ENCODE results near the gene APH1B. TPM values are rescaled to one million over a fixed set of nuclear protein-coding genes. Genes with fewer than 3 reads are reported as not detected.
"Not testable (repeated sequence)": the region's sequence is repeated elsewhere in the genome, so short reads cannot be mapped to it uniquely, and the experiment has no call there.

APH1B gene
- total RNA-seq, 2 donors from 2014 or later = 6.1 to 9.1 TPM

GRCh38 chr15:63342996-63343562, 65.7 kb downstream of the APH1B start:
- intact Hi-C loops (cut with DNase I, micrococcal nuclease) = not testable (repeated sequence)

DNA sequence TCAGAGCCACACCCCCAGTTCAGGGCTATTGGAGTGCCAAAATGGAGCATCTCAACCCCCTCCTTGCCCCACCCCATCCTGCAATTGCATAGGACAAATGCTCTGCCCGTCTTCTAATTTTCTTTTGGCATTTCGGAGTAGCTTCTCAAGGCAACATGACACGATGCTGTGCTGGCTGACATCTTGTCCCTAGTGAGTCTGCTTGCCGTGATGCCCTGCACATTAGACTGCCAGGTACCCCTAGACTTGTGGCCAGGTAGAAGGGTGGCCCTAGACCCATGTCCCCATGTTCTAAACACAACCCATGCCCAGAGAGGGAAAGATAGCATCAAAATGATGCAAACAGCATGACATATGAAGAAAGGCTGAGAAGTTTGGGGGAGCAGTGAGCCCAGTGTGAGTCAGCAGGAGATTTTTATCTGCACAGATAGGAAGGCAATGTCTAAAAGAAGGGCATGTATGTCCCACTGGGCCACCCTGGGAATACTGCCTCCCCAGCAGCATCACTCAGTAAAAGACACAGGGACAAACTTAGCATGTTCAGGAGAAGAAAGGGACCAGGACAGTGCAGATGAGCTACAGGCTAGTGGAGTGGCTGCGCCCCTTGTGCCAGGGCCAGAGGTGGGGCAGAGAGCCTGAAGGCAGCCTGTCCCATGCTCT, 67.5 kb downstream of the APH1B start:
- ATAC-seq (no peak), DNase-seq (no peak)
- intact Hi-C loops (cut with DNase I, micrococcal nuclease) = no loop called here

More at GRCh38 chr15:63342996-63343562, 65.7 kb downstream of the APH1B start:
- ATAC-seq, DNase-seq: not testable (repeated sequence)

- no peak for DNase-seq
- ATAC-seq = no peak
- intact Hi-C loops (cut with DNase I, micrococcal nuclease) = no loop called here
Observed at GRCh38 chr15:63345391-63345752, 68.0 kb downstream of the APH1B start.

DNA sequence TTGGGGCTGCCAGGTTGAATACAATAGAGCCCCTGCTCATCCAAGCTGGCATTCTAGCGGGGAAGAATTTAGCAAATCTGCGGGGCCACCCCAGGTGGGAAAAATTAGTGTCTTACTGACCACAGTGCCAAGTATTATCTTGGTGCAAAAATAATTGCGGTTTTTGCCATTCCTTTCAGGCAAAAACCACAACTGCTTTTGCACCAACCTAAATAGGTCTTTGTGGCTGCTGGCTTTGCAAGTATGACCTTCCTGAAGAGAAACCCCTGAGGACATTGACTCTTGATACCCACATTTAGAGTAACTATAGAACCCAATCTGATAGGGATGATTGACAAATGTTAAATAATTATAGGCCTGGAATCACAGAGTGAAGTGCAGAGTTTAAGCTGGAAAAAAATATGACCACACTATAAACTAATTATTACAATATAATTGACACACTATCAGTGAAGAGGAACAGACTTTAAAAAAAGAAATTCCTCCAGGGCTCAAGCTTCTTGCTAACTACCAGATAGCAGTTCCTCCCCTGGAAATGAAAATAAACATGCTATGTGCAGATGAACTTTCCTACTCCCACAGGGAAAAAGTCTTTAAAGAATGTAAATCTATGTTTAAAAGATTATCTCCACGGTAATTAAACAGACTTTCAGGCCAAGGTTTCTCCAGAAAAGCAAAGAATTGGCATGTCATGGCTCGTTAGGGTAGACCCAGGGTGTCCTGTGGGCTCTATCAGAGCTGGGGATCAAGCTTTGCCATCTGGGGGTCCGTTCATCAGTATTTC, 69.9 kb downstream of the APH1B start:
- DNase-seq (no peak), ATAC-seq (no peak)
- intact Hi-C loops (cut with DNase I, micrococcal nuclease) = no loop called here

DNA sequence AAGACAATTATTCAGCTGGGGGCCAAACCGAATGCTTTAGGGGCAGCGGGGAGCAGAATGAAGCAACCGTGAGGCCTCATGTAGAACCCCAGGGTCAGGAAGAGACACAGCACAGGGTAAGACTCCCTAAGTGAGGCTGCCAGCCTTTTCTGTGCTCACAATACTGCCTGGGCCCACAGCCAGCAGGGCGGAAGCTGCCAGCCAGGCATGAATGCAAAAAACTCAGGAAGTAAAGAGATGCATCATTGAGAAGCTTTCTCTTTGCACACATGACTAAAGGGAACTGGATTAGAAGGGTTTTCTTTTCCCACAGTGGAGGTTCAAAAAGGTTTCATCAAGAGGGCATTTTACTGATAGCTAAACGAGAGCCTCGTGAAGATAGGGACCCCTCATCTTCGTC, 71.0 kb downstream of the APH1B start:
- DNase-seq (peak; percentile 78), ATAC-seq (peak; percentile 60)
- intact Hi-C loops (cut with DNase I, micrococcal nuclease) = no loop called here

DNA sequence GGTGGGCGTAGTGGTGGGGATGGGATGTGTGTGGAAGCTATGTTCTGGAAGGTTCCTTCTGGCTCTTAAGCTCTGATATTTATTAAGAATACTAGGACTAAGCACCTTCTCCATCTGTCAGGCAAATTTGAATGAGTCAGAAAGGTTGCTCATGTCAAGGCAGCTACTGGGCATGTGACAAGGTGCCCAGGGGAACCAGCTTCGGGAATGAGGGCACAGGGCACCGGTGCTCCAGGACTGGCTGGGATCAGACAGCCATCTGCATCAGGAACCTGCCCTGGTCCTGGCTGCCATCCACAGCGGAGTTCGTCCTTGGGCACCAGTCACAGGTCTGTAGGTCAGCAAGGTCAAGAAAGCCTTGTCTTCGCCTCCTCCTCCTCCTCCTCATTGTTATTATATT, 71.8 kb downstream of the APH1B start:
- ATAC-seq = no peak
- DNase-seq = no peak
- intact Hi-C loops (cut with DNase I, micrococcal nuclease) = no loop called here

GRCh38 chr15:63349621-63350020, 72.2 kb downstream of the APH1B start:
- intact Hi-C loops (cut with DNase I, micrococcal nuclease) = no loop called here

DNA sequence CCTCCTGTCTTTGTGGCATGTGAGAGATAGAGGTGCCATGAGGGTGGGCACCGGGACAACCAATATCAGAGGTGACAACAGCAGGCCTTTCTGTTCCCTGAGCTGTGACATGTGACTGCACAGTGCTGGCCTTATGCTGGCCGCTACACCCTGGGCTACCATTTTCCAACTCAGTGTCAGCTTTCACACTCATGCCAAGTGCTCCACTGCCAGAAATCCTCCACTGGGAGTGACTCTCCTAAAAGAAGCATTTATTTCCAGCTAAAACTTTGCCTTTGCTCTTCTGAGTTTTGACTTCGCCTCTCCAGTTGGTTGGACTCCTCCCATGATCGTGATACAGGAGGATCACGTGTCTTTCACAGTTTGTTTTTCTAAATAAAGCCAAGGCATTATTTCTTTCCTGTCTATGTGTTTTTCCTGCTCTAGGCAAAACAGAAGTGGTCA, 72.8 kb downstream of the APH1B start:
- ATAC-seq = no peak
- DNase-seq = no peak
- intact Hi-C loops (cut with DNase I, micrococcal nuclease) = no loop called here

More at GRCh38 chr15:63349621-63350020, 72.2 kb downstream of the APH1B start:
- ATAC-seq (no peak), DNase-seq (no peak)

DNA sequence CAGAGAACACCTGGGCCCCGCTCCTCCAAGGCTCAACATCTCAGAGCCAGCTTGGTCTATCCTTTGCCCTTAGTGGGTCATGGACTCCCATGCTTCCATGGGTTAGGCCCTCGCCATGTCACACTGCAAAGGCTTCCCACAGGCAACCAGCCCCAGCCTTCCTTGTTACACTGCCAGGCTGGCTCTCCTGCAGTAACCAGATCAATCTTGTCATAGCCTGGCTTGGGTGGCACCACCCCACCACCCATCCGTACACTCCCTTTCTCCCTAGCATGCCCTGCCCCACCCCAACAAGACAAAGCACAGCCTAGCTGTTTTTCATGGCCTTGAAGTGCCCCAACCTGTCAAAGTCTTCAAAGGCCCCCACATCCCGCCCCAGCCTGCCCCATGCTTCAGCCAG, 73.8 kb downstream of the APH1B start:
- intact Hi-C loops (cut with DNase I, micrococcal nuclease) = no loop called here
- DNase-seq = peak; percentile 68 to 87
- peak; percentile 66 for ATAC-seq

GRCh38 chr15:63352808-63353207, 75.4 kb downstream of the APH1B start:
- DNase-seq (no peak), ATAC-seq (no peak)
- intact Hi-C loops (cut with DNase I, micrococcal nuclease) = no loop called here

- ATAC-seq = no peak
- no peak for DNase-seq
Observed at GRCh38 chr15:63353261-63353660, 75.9 kb downstream of the APH1B start.

GRCh38 chr15:63353887-63354286, 76.5 kb downstream of the APH1B start:
- DNase-seq (peak; percentile 35 to 71), ATAC-seq (peak; percentile 52)
- intact Hi-C loops (cut with DNase I, micrococcal nuclease) = no loop called here

More at GRCh38 chr15:63353261-63353660, 75.9 kb downstream of the APH1B start:
- intact Hi-C loops (cut with DNase I, micrococcal nuclease) = no loop called here

DNA sequence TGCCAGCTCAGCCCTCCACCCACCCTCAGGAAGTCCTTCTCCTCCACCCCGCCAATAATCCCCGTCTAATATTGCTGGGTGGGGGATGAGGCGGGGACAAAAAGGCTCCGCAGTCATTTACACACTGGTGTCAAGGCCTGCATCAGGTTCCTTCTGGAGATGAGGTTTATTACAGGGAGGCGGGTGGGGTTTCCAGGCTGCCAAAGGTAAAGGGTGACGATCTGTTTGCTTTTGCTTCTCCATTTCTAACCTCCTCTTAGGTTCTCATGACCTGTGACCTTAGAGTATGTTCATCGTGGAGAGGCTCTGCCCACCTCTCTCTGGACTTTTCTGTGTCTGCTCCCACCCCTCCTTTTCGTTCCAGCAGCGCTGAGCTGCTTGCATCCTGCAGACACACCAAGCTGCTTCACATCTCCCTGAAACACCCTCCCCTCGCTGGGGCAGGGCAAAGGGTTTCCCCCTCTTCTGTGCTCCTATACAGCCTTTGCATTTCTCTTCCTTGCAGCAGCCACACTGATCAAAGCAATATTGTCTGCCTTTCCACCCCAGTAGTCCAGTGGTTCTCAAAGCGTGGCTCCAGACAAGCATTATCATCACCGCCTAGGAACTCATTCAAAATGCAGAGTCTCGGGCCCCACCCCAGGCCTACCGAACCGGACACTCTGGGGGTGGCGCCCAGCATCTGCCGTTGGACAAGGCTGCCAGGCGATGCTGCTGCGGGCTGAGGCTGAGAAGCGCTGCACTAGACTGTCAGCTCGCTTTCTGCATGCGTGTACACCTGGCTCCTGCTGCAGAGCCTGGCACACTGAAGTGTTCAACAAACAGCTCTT, 77.6 kb downstream of the APH1B start:
- peak; percentile 65 to 83 for DNase-seq
- ATAC-seq = peak; percentile 62
- intact Hi-C loops (cut with DNase I, micrococcal nuclease) = no loop called here

- DNase-seq (no peak), ATAC-seq (no peak)
- intact Hi-C loops (cut with DNase I, micrococcal nuclease) = no loop called here
Observed at GRCh38 chr15:63357061-63357460, 79.7 kb downstream of the APH1B start.

- intact Hi-C loops (cut with DNase I, micrococcal nuclease) = no loop called here
- ATAC-seq (peak; percentile 59), DNase-seq (no peak)
Observed at GRCh38 chr15:63357731-63358130, 80.3 kb downstream of the APH1B start.

DNA sequence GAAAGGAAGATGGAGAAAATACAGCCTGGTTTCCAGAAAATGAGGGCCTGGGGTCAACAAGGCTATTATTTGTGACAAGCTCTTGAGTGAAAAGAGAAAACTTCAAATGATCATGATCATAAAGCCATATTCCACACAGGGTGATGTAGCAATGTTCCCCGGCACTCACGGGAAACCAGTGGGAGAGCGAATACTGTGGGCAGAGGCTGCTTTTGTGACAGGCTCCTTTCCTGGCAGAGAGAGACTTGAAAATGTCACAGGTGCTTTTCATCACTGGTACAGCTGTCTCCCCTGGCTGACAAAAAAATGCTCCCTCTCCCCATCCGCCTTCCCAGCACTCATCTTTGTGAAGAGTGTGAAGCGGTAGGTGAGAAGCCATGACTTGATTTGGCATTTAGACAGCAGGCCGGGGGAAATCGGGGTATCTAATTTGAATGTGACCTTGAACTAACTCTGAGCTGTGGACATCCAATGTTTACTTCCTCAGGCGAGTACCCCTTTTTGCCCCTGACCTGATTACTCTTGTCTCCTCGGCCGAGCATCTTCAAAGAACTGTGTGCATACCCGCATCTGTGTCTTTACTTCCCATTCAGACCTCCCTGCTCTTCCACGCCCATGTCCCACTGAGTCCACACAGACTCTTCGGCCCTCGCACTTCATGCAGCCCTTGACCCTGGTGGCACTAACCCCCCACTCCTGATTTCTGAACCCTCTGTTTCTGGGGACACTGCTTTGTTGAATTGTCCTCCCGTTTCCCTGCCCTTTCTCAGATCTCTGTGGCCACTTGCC, 81.0 kb downstream of the APH1B start:
- ATAC-seq (peak; percentile 12), DNase-seq (no peak)
- intact Hi-C loops (cut with DNase I, micrococcal nuclease) = no loop called here
